Naive thymus-derived CD8-positive, alpha-beta T cell (primary cell): ENCODE measurements around the gene MATN4. TPM values are rescaled to one million over a fixed set of nuclear protein-coding genes. Genes with fewer than 3 reads are reported as not detected.

Experiments
- ATAC-seq, 2 donors: fragments of 150-1000 bp; cut with Tn5 transposase in 1 of 2; sonication (Bioruptor Pico), chemical (Tn5 transposase) in 1 of 2; 1 replicate in 1 of 2; 2 replicates in 1 of 2; pipeline ENCODE4 v1.10.0; 2021; ENCODE audit warnings: mild to moderate bottlenecking in 2 of 2, moderate library complexity in 2 of 2
- POLR2A ChIA-PET: fragments of 350-600 bp; sonication (Branson Sonifier 250); formaldehyde crosslinking; loops from one replicate; lab custom pipeline; 2021; ENCODE audit warnings: antibody characterized with exemption; lab: Charles Lee
- DNase-seq, 10 donors: peaks; one replicate each; pipeline versions ENCODE4 v3.0.0 to v3.0.0-alpha.2; 2020 to 2022
- H3K27ac Mint-ChIP-seq, 10 donors: one replicate each; pipeline ENCODE4 v1.8.0; 2020 to 2022; ENCODE audit warnings: mild to moderate bottlenecking in 10 of 10, mixed read lengths in 10 of 10, moderate library complexity in 4 of 10, inconsistent platforms in 1 of 10
- H3K27me3 Mint-ChIP-seq, 5 donors: one replicate each; pipeline ENCODE4 v1.8.0; 2021 to 2022; ENCODE audit warnings: mixed read lengths in 5 of 5
- H3K36me3 Mint-ChIP-seq, 3 donors: one replicate each; pipeline ENCODE4 v1.8.0; 2020 to 2022; ENCODE audit warnings: mixed read lengths in 3 of 3, mild to moderate bottlenecking in 2 of 3, inconsistent platforms in 1 of 3
- H3K4me1 Mint-ChIP-seq, 4 donors: one replicate each; pipeline ENCODE4 v1.8.0; 2021 to 2022; ENCODE audit warnings: mixed read lengths in 4 of 4
- H3K4me3 Mint-ChIP-seq, 10 donors: one replicate each; pipeline ENCODE4 v1.8.0; 2020 to 2022; ENCODE audit warnings: mild to moderate bottlenecking in 10 of 10, mixed read lengths in 10 of 10, moderate library complexity in 6 of 10, inconsistent platforms in 1 of 10
- H3K9me3 Mint-ChIP-seq, 9 donors: one replicate each; pipeline ENCODE4 v1.8.0; 2020 to 2022; ENCODE audit warnings: mixed read lengths in 9 of 9, mild to moderate bottlenecking in 3 of 9, inconsistent platforms in 1 of 9, moderate library complexity in 1 of 9
- polyA plus RNA-seq, 3 donors: library from polyadenylated mRNA; unstranded; fragments of 300-500 nt; fragmentation: Illumina TruSeq; gene quantifications; one replicate each; pipeline ENCODE4 v1.2.3, GENCODE V29; 2021
- total RNA-seq, 8 experiments: library from RNA in 2 of 8; stranded (reverse) in 2 of 8; gene quantifications; one replicate each; pipeline ENCODE4 v1.2.3 and lab custom pipeline; 2021 to 2026

Gene MATN4
- total and polyA plus RNA-seq, 5 experiments from 2014 or later = not detected

DNA sequence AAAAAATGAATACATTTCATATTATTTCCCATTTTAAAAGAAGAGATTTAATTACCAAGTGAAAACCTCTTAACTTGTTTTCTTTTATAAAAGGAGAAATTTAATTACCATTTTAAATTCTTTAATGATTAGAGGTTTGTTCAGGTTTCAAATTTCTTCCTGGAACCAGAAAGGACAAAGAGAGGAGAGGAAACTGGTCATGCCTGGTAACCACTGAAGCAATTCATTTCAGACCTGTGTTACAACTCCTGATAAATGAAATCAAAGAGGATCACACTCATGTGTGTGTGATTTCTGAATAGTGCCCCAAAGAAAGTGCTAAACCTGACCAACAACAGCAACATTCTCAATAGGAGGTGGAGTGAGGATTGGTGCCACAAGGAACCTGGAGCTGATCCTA, 41.1 kb downstream of the MATN4 start:
- ATAC-seq (no peak), DNase-seq (no peak)
- Mint-ChIP-seq H3K27me3 (peaks cover 6 to 65% (median 28%) of the 10 kb centered on the region in 5 donors), H3K4me1 (no peaks in the 10 kb centered on the region), H3K36me3 (no peaks in the 10 kb centered on the region), H3K4me3 (no peak overlapping the region), H3K27ac (no peak overlapping the region), H3K9me3 (no peaks in the 10 kb centered on the region)
- POLR2A ChIA-PET = no interaction called here

DNA sequence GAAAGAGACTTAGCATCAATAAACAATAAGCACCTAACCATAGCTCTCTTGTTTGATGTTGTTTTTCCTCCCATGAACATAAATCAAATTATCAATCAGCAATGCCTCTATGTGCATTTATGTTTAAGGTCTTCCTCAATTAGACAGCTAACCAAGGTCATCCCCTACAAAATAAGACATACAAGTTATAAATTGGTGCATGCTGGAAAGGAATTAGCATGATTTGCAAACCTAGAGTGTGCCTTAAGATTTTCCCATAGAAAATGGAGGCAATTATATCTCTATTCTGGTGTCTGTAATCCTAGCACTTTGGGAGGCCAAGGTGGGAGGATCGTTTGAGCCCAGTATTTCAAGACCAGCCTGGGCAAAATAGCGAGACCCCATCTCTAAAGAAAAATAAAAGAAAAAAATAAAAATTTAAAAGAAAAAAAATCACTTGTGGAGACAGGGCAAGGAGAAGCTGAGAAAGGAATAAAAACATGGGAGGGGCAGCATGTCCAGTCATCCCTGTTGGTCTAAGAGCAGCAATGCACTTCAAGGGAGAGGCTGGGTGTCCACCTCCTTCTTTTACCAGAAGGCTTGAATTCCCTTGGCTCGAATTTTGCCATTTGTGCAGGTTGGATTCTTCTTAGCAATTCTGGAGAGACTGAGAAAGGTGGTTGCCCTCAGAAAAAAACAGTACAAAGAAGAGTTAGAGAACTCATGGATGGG, 44.4 kb downstream of the MATN4 start:
- H3K27me3 Mint-ChIP-seq = peaks cover 3 to 58% (median 23%) of the 10 kb centered on the region in 5 donors
- ATAC-seq = no peak
- no peak for DNase-seq

DNA sequence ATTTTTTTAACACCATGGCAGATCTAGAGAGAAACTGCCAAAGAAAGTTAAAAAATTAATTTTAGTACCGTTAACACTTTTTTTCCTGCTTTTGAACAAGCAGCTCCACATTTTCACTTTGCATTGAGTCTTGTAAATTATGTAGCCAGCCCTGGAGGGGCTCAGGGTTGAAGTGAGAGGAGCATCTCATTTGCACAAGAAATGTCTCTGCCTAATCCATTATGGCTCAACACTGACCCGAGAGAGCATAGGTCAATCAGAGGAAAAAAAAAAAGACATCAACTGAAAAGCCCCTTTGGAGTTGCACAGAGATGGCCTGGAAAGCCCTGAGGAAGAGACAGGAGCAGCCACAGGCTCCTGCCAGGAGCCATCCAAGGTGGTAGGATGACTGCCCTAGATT, 49.4 kb downstream of the MATN4 start:
- H3K4me3 Mint-ChIP-seq = no peak overlapping the region

More for the DNA sequence above, 44.4 kb downstream of the MATN4 start:
- H3K4me3 Mint-ChIP-seq = no peak overlapping the region
- no peaks in the 10 kb centered on the region for H3K4me1 Mint-ChIP-seq
- POLR2A ChIA-PET = no interaction called here
- no peak overlapping the region for H3K27ac Mint-ChIP-seq
- H3K36me3 Mint-ChIP-seq = no peaks in the 10 kb centered on the region
- no peaks in the 10 kb centered on the region for H3K9me3 Mint-ChIP-seq

DNA sequence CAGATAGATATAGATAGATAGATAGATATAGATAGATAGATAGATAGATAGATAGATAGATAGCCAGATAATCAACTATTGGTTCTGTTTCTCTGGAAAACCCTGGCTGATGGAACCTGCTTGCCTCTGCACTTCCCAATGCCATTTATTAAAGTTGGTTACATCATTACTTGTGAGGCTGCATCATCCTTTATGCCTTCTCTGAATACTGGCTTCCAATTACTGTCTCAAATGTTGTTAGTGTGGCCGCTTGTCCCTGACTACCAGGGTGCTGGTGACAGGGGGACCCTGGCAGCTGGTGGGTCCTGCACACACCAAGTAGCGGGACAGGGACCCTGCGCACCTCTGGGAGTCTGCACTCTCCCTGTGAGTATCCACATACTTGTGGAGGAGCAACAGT, 49.8 kb downstream of the MATN4 start:
- Mint-ChIP-seq H3K4me3 (no peak overlapping the region), H3K9me3 (no peaks in the 10 kb centered on the region), H3K27me3 (peaks cover 4 to 58% (median 26%) of the 10 kb centered on the region in 5 donors), H3K4me1 (peaks cover 0 to 4% (median 0%) of the 10 kb centered on the region in 4 donors), H3K27ac (no peak overlapping the region), H3K36me3 (no peaks in the 10 kb centered on the region)
- no peak for DNase-seq
- no peak for ATAC-seq
- POLR2A ChIA-PET = no interaction called here

More for the DNA sequence above, 49.4 kb downstream of the MATN4 start:
- no peak for DNase-seq
- H3K4me1 Mint-ChIP-seq = peaks cover 0 to 4% (median 0%) of the 10 kb centered on the region in 4 donors
- POLR2A ChIA-PET = no interaction called here
- H3K9me3 Mint-ChIP-seq = no peaks in the 10 kb centered on the region
- no peak overlapping the region for H3K27ac Mint-ChIP-seq
- no peak for ATAC-seq
- H3K27me3 Mint-ChIP-seq = peaks cover 4 to 56% (median 24%) of the 10 kb centered on the region in 5 donors
- no peaks in the 10 kb centered on the region for H3K36me3 Mint-ChIP-seq

GRCh38 chr20:45257711-45258110, 50.4 kb downstream of the MATN4 start:
- no peaks in the 10 kb centered on the region for H3K9me3 Mint-ChIP-seq
- no peaks in the 10 kb centered on the region for H3K36me3 Mint-ChIP-seq
- ATAC-seq (no peak), DNase-seq (no peak)
- H3K4me3 Mint-ChIP-seq = no peak overlapping the region
- H3K27me3 Mint-ChIP-seq = peaks cover 4 to 56% (median 27%) of the 10 kb centered on the region in 5 donors
- peaks cover 0 to 4% (median 0%) of the 10 kb centered on the region in 4 donors for H3K4me1 Mint-ChIP-seq
- no peak overlapping the region for H3K27ac Mint-ChIP-seq
- POLR2A ChIA-PET = no interaction called here

GRCh38 chr20:45257161-45257560, 50.9 kb downstream of the MATN4 start:
- no peaks in the 10 kb centered on the region for H3K36me3 Mint-ChIP-seq
- POLR2A ChIA-PET = interaction anchor here (0.7 kb wide), 1 partner anchor 13 kb away, joined by 3 read pairs; no protein-coding TSS in a partner anchor
- peaks cover 6 to 54% (median 29%) of the 10 kb centered on the region in 5 donors for H3K27me3 Mint-ChIP-seq
- peaks cover 0 to 4% (median 0%) of the 10 kb centered on the region in 4 donors for H3K4me1 Mint-ChIP-seq
- ATAC-seq = no peak
- no peaks in the 10 kb centered on the region for H3K9me3 Mint-ChIP-seq
- no peak overlapping the region for H3K27ac Mint-ChIP-seq
- no peak overlapping the region for H3K4me3 Mint-ChIP-seq
- DNase-seq = no peak

- H3K27ac Mint-ChIP-seq = no peak within 1 kb of the TSS
- DNase-seq (no peak), ATAC-seq (no peak)
- POLR2A ChIA-PET = no interaction called here
- no peak within 1 kb of the TSS for H3K4me3 Mint-ChIP-seq
- H3K9me3 Mint-ChIP-seq = no peaks in the 10 kb centered on the region
- peaks cover 13 to 50% (median 31%) of the 10 kb centered on the region in 5 donors for H3K27me3 Mint-ChIP-seq
- H3K4me1 Mint-ChIP-seq = peaks cover 0 to 4% (median 0%) of the 10 kb centered on the region in 4 donors
- H3K36me3 Mint-ChIP-seq = no peaks in the 10 kb centered on the region
Measured at GRCh38 chr20:45254383-45255262, 53.5 kb downstream of the MATN4 start, which contains the start of gene SLPI. SLPI (minus strand) TSS chr20:45254564; CDS start chr20:45254543, 21 bp downstream.

DNA sequence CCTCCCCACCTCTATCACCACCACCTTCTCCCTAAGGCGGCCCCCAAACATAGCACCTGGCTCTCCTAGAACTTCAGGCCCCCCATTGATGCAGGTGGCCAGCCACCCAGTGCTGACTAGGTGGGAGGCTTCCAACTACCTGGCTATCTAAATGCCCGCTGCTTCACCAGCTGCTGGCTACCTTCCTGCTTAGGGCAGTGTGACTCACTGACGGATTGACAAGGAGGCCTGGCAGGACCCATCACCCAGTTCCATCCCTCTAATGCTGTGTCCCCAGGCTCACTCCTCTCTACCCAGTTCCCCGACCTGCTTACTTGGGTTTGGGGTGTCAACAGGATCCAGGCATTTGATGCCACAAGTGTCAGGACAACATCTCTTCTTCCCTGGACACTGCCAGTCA, 54.8 kb downstream of the MATN4 start:
- Mint-ChIP-seq H3K4me3 (no peak overlapping the region), H3K36me3 (no peaks in the 10 kb centered on the region), H3K4me1 (peaks cover 0 to 4% (median 0%) of the 10 kb centered on the region in 4 donors), H3K9me3 (no peaks in the 10 kb centered on the region), H3K27me3 (peaks cover 15 to 44% (median 37%) of the 10 kb centered on the region in 5 donors), H3K27ac (no peak overlapping the region)
- POLR2A ChIA-PET = no interaction called here
- ATAC-seq (no peak), DNase-seq (no peak)

GRCh38 chr20:45251884-45252560, 56.1 kb downstream of the MATN4 start:
- Mint-ChIP-seq H3K36me3 (no peaks in the 10 kb centered on the region), H3K9me3 (no peaks in the 10 kb centered on the region), H3K4me1 (no peaks in the 10 kb centered on the region), H3K27me3 (peaks cover 18 to 54% (median 46%) of the 10 kb centered on the region in 5 donors), H3K4me3 (no peak overlapping the region), H3K27ac (peak overlapping the region in 1 of 10 donors; percentile 32)
- ATAC-seq (no peak), DNase-seq (no peak)
- POLR2A ChIA-PET = no interaction called here

- H3K4me3 Mint-ChIP-seq = no peak overlapping the region
- H3K9me3 Mint-ChIP-seq = no peaks in the 10 kb centered on the region
- no peak for ATAC-seq
- peaks cover 24 to 65% (median 56%) of the 10 kb centered on the region in 5 donors for H3K27me3 Mint-ChIP-seq
- no peak overlapping the region for H3K27ac Mint-ChIP-seq
- POLR2A ChIA-PET = no interaction called here
- H3K4me1 Mint-ChIP-seq = no peaks in the 10 kb centered on the region
- no peaks in the 10 kb centered on the region for H3K36me3 Mint-ChIP-seq
- DNase-seq = no peak
Measured at GRCh38 chr20:45248609-45249008, 59.5 kb downstream of the MATN4 start.

GRCh38 chr20:45247865-45248264, 60.2 kb downstream of the MATN4 start:
- POLR2A ChIA-PET = no interaction called here
- no peaks in the 10 kb centered on the region for H3K4me1 Mint-ChIP-seq
- DNase-seq (no peak), ATAC-seq (no peak)
- H3K27me3 Mint-ChIP-seq = peaks cover 25 to 69% (median 49%) of the 10 kb centered on the region in 5 donors
- no peak overlapping the region for H3K27ac Mint-ChIP-seq
- no peaks in the 10 kb centered on the region for H3K9me3 Mint-ChIP-seq
- H3K36me3 Mint-ChIP-seq = no peaks in the 10 kb centered on the region
- no peak overlapping the region for H3K4me3 Mint-ChIP-seq

- no peaks in the 10 kb centered on the region for H3K4me1 Mint-ChIP-seq
- H3K9me3 Mint-ChIP-seq = no peaks in the 10 kb centered on the region
- DNase-seq = no peak
- ATAC-seq = no peak
- no peaks in the 10 kb centered on the region for H3K36me3 Mint-ChIP-seq
- H3K27me3 Mint-ChIP-seq = peaks cover 18 to 58% (median 38%) of the 10 kb centered on the region in 5 donors
- H3K27ac Mint-ChIP-seq = no peak overlapping the region
- POLR2A ChIA-PET = no interaction called here
- H3K4me3 Mint-ChIP-seq = no peak overlapping the region
Measured at GRCh38 chr20:45246109-45246508, 62.0 kb downstream of the MATN4 start.
